Measurements from ENCODE around the gene R3HDM4.
"Not testable (repeated sequence)": the region's sequence is repeated elsewhere in the genome, so short reads cannot be mapped to it uniquely, and the experiment has no call there.

Gene R3HDM4

DNA sequence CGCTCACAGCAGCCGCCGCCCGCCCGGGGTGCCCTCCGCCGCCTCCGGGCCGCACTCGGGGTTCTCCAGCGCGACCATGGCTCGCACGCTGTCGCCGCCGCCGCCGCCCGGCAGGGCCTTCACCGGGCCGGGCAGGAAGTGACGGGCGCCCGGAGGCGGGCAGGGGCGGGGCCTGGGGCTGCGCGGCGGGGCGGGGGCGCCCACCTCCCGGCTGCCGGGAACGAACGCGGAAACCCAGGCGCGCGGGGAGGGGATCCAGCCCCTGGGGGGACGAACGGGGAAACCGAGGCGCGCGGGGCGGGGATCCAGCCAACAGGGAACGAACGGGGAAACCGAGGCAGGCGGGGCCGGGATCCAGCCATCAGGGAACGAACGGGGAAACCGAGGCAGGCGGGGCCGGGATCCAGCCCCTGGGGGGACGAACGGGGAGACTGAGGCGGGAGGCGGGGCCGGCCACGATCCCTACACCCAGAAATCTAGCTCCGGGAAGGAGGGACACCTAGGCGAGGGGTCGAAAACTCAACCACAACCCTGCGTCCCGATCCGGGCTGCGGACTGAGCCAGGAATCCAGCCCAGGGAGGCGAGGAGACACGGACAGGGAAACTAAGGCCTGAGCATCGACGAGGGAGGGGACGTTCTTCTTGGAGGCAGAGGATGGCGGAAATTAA, at the start of gene R3HDM4:
R3HDM4 (minus strand) TSS at position 140 of the 669 bp plus-strand sequence; CDS start at position 78, 62 bp downstream.
- DNase-seq (ENCODE audit: low spot score): no peak

- no peak for DNase-seq (ENCODE audit: low spot score)
Observed at GRCh38 chr19:961866-962620, 49.0 kb upstream of the R3HDM4 start.

- no peak for DNase-seq (ENCODE audit: low spot score)
Observed at GRCh38 chr19:960601-960938, 47.6 kb upstream of the R3HDM4 start.

DNA sequence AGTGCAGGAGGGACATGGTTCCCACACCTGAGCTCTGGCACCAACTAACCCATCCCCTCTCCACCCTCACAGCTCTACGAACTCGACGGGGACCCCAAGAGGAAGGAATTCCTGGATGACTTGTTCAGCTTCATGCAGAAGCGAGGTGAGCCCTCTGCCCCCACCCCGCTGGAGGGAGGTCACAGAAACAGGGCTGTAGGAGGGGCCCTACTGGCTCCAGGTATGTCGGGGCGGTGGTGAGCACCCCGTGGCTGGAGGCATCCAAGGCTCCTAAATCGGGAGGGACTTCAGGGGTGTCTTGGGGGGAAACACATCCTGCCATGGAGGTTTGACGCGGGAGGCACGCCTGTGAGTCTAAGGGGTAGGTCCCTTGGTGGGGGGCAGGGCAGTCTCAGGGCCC, 47.0 kb upstream of the R3HDM4 start:
- no peak for DNase-seq (ENCODE audit: low spot score)

DNA sequence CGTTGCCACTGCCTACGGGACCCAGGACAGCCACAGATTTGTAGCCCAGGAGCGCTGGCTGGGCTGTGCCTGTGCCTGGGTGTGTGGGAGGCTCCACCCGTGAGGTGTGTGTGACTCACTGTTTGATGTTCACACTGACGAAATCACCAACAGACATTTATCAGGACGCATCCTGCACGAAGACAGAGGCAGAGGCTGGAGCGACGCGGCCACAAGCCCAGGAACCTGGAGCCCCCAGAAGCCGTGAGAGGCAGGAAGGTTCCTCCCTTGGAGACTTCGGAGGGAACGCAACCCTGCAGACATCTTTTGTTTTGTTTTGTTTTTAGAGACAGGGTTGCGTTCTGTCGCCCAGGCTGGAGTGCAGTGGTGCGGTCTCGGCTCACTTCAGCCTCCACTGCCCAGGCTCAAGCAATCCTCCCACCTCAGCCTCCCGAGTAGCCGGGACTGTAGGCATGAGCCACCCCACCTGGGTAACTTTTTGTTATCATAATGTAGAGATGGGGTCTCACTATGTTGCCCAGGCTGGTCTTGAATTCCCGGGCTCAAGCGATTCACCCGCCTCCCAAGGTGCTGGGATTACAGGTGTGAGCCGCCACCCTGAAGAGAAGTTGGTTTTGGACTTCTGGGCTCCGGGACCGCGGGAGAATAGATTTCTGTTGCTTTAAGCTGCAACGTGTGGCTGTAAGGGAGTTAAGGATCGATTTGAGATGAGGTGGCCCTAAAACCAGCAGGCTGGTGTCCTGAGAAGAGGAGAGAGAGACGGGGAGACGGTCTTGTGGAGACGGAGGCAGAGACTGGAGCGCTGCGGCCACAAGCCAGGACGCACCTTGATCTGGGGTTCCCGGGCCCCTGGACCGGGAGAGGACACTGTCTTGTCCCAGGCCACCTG, 46.2 kb upstream of the R3HDM4 start:
- DNase-seq (ENCODE audit: low spot score): no peak

GRCh38 chr19:957578-957977, 44.6 kb upstream of the R3HDM4 start:
- DNase-seq (ENCODE audit: low spot score): not testable (repeated sequence)

- no peak for DNase-seq (ENCODE audit: low spot score)
Observed at GRCh38 chr19:956766-957440, 43.9 kb upstream of the R3HDM4 start.

DNA sequence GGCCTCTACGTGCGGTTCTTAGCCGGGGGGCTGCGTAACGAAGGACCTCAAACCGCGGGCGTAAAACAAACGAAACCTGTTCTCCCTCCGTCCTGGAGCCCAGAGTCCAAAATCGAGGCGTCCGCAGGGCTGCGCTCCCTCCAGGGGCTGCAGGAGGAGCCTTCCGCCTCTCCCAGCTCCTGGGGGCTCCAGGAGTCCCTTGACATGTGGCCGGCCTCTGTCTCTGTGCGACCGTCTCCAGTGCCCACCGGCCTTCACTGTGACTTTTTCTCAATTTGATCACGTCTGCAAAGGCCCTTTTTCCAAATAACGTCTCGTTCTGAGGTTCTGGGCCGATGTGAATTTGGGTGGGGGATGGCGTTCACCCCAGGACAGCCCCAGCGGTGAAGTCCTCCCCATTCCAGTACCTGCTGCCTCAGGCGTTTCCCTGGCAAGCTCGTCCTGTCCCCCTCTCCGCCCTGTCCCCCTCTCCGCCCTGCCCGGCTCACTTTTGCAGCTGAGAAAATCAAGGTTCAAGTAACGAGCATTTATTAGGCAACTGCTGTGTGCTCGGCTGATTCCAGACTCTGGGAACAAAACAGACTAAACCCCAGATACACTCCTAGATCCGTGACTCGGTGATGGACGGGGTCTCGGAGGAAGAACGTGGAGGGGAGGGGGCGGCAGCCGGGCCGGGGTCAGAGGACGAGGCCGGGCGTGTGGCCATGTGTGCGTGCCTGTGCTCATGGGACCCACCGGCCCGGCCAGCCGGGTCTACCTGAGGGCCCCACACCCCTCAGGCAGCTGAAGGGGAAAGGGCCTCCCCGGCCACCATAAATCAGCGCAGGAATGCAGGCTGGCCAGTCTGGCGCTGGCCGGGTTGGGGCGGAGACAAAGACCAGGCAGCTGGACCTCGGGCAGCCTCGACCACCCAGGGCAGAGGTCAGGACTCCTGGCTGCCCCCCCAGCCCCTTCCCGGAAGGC, 43.1 kb upstream of the R3HDM4 start:
- no peak for DNase-seq (ENCODE audit: low spot score)

GRCh38 chr19:954672-955494, 41.9 kb upstream of the R3HDM4 start:
- DNase-seq (ENCODE audit: low spot score): no peak

DNA sequence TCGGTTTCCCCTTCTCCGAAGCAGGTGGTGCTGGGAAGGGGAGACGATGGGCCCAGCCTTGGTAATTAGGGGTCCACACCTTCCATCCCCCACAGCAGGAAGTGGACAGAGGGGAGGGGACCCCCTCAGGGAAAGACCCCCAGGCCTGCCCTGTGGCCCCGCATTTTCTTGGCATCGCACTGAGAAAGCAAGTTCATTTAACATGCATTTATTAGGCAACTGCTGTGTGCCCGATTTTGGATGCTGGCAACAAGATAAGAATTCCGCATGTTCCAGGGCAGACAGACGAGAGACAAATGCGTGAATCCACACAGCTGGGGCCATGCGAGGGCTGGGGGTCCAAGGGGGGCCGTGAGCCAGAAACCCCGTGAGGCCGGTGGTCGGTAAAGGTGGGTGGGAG, 41.3 kb upstream of the R3HDM4 start:
- no peak for DNase-seq (ENCODE audit: low spot score)

DNA sequence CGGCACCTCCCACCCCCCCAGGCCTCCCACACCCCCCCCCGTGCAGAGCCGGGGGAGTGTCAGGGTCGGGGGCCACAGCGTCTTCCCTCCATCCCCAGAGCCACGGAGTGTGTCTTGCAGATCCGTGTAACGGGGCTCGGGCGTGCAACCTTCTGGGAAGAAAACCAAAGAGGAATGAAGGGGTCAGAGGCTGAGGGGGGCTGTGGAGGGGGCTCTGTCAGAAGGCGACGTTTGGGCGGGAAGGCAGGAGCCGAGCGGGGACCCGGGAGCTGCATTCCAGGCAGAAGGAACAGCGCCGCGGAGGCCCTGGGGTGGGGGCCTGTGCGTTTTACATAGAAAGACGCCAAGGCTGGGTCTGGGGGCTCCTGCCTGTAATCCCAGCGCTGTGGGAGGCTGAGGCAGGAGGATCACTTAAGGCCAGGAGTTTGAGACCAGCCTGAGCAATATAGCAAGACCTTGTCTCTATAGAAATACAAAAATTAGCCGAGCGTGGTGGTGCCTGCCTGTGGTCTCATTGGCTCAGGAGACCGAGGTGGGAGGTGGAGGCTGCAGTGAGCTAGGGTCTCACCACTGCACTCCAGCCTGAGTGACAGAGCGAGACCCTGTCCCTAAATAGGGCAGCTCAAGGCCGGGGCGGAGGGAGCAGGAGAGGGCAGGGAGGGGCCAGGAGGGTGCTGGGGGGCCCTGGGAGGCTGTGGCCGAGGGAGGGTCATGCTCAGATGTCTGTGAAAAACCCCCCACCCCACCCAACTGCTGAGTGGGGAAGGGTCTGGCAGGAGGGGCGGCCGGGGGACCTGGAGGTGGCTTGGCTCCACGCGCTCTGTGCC, 40.6 kb upstream of the R3HDM4 start:
- no peak for DNase-seq (ENCODE audit: low spot score)

DNA sequence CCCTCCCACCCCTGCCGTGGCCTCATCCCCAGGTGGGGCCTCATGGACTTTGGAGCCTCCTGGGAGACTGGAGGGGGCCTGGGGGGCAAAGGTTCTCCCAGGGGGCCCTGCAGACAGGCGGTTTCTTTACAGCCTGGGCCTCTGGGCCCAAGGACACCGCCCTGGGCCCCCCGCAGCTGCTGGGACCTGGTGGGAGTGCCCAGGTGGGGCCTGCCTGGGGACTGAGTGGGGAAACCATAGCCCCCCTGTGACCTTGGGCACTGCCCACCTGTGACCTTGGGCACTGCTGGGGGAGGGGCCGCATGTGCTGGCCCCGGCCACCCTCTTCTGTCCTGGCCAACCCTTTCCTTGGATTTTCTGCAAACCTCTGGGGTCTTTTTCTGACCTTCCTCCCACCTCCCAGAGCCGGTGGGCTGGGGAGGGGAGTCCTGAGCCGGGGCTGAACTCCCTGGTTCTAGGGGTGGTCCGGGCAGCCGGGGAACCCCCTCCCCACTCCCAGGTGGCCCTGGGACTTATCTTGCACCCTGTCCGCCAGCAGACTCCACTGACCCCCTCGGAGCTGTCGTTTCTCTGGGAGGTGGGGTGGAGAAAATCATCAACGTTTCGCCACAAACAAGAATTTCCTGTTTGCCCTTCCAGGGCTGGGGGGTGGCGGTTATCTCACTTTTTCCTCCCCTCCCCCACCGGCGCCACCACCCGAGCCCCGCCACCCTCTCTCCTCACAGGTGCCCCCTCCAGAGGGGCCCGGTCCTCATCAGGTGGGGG, 39.8 kb upstream of the R3HDM4 start:
- no peak for DNase-seq (ENCODE audit: low spot score)

DNA sequence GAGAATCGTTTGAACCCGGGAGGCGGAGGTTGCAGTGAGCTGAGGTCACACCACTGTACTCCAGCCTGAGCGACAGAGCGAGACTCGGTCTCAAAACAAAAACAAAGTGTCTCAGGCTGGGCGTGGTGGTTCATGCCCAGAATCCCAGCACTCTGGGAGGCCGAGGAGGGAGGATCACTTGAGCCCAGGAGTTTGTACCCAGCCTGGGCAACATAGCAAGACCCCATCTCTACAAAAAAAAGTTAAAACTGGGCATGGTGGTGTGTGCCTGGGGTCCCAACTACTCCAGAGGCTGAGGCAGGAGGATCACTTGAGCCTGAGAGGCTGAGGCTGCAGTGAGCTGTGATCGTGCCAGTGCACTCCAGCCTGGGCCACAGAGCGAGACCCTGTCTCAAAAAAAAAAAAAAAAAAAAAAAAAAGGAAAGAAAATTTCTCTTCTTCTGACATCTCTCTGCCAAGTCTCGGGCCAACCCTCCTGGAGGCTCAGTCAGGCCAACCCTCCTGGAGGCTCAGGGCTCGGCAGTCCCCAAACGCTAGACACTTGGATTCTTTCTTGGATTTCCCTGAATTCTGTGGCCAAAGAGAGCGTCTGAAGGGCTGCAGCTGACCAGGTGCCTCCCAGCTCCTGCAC, 39.1 kb upstream of the R3HDM4 start:
- DNase-seq (ENCODE audit: low spot score): no peak

- DNase-seq (ENCODE audit: low spot score): no peak
Observed at GRCh38 chr19:950352-951066, 37.5 kb upstream of the R3HDM4 start.

- no peak for DNase-seq (ENCODE audit: low spot score)
Observed at GRCh38 chr19:948842-949496, 36.0 kb upstream of the R3HDM4 start.

DNA sequence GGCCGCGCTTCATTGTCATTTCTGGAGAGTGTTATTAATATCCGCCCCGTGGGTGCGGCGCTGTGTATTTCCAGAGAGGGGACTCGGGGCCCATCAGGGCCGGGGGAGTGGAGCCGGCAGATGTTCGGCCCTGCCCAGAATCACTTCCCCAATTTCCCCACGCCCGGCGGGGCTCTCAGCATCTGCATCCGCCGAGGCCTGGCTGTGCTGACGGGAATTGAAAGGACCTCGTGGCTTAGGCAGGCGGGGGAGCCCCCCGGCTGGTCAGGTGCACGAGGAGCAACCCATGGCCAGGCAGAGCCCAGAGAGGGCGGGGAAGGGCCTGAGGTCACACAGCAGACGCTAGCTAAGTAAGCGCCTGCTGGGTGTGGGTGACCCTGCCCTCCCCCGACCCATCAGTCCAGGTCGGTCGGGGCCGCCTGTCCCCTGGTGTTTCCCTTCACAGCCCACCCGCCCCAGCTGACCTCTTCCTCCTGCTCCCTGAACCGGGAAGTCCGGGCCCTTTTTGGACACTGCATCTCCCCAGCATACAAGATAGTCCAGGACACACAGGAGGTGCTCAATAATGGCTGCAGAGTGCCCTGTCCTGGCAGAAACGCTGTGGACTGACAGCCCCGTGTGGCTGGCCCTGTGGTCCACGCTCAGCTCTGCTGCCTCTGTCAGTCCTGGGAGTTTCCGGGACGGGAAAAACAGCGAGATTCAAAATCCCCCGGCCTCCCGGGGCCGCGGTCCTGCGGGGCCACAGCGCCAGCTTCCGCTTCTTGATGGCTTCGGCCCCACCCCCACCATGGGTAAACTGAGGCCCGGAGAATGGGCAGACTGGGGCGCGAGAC, 34.9 kb upstream of the R3HDM4 start:
- no peak for DNase-seq (ENCODE audit: low spot score)
